Trophoblast cell (in vitro differentiated cells and primary cell): Measurements from ENCODE around the gene VGLL3.

Experiments
- DNase-seq, 2 donors: peaks; one replicate each; pipeline ENCODE4 v3.0.0-alpha.2; 2016
- H2AFZ ChIP-seq: 2 replicates; pipeline ENCODE4 v1.6.1; 2013; ENCODE audit warnings: low read length, moderate library complexity, mild to moderate bottlenecking; ENCODE audit not compliant: insufficient read depth, poor library complexity
- H2AK5ac ChIP-seq: 2 replicates; pipeline ENCODE4 v1.6.1; 2013; ENCODE audit warnings: mild to moderate bottlenecking, low read length
- H2BK120ac ChIP-seq: 2 replicates; pipeline ENCODE4 v1.6.1; 2013; ENCODE audit warnings: low read length, mild to moderate bottlenecking, moderate library complexity; ENCODE audit not compliant: insufficient read depth, poor library complexity
- H2BK12ac ChIP-seq: 2 replicates; pipeline ENCODE4 v1.6.1; 2013; ENCODE audit warnings: mild to moderate bottlenecking, low read length, moderate library complexity
- H2BK5ac ChIP-seq: 2 replicates; pipeline ENCODE4 v1.6.1; 2013; ENCODE audit warnings: low read length, low read depth, moderate library complexity, mild to moderate bottlenecking; ENCODE audit not compliant: poor library complexity
- H3K14ac ChIP-seq: 2 replicates; pipeline ENCODE4 v1.6.1; 2013; ENCODE audit warnings: mild to moderate bottlenecking, low read length
- H3K18ac ChIP-seq: 2 replicates; pipeline ENCODE4 v1.6.1; 2013; ENCODE audit warnings: mild to moderate bottlenecking, low read length
- H3K23ac ChIP-seq: 2 replicates; pipeline ENCODE4 v1.6.1; 2013; ENCODE audit warnings: low read length
- H3K27ac ChIP-seq: 2 replicates; pipeline ENCODE4 v1.5.1; 2013; ENCODE audit warnings: low read depth, mild to moderate bottlenecking, inconsistent platforms, low read length, moderate library complexity
- H3K27me3 ChIP-seq: 2 replicates; pipeline ENCODE4 v1.6.1; 2013; ENCODE audit warnings: inconsistent platforms, mild to moderate bottlenecking, low read length, moderate library complexity; ENCODE audit not compliant: insufficient read depth
- H3K36me3 ChIP-seq, 2 experiments: 1 replicate in 1 of 2; 2 replicates in 1 of 2; pipeline ENCODE4 v1.6.1; 2013; ENCODE audit warnings: low read length in 2 of 2, mild to moderate bottlenecking in 2 of 2, moderate library complexity in 1 of 2; ENCODE audit not compliant: insufficient read depth in 2 of 2, control insufficient read depth in 1 of 2
- H3K4ac ChIP-seq: 2 replicates; pipeline ENCODE4 v1.6.1; 2013; ENCODE audit warnings: low read depth, mild to moderate bottlenecking, low read length, moderate library complexity
- H3K4me1 ChIP-seq, 2 experiments: 1 replicate in 1 of 2; 2 replicates in 1 of 2; pipeline ENCODE4 v1.6.1; 2013; ENCODE audit warnings: low read length in 2 of 2, mild to moderate bottlenecking in 2 of 2, moderate library complexity in 1 of 2; ENCODE audit not compliant: insufficient read depth in 2 of 2, control insufficient read depth in 1 of 2
- H3K4me2 ChIP-seq: 2 replicates; pipeline ENCODE4 v1.6.1; 2013; ENCODE audit warnings: inconsistent platforms, mild to moderate bottlenecking, low read length, moderate library complexity
- H3K4me3 ChIP-seq: 2 replicates; pipeline ENCODE4 v1.5.1; 2013; ENCODE audit warnings: mild to moderate bottlenecking, low read depth, low read length, inconsistent platforms
- H3K79me1 ChIP-seq: one replicate; pipeline ENCODE4 v1.6.1; 2013; ENCODE audit warnings: low read length
- H3K79me2 ChIP-seq: 2 replicates; pipeline ENCODE4 v1.6.1; 2013; ENCODE audit warnings: low read length, mild to moderate bottlenecking; ENCODE audit not compliant: control insufficient read depth, insufficient read depth, poor library complexity
- H3K9ac ChIP-seq: 2 replicates; pipeline ENCODE4 v1.6.1; 2013; ENCODE audit warnings: mild to moderate bottlenecking, low read length
- H3K9me3 ChIP-seq: 2 replicates; pipeline ENCODE4 v1.6.1; 2013; ENCODE audit warnings: low read depth, mild to moderate bottlenecking, control low read depth, inconsistent platforms, low read length; ENCODE audit not compliant: insufficient read depth
- H4K12ac ChIP-seq: 2 replicates; pipeline ENCODE4 v1.6.1; 2013; ENCODE audit warnings: low read depth, mild to moderate bottlenecking, low read length, moderate library complexity
- H4K8ac ChIP-seq: 2 replicates; pipeline ENCODE4 v1.6.1; 2013; ENCODE audit warnings: low read depth, mild to moderate bottlenecking, low read length, moderate library complexity
- H4K91ac ChIP-seq: one replicate; pipeline ENCODE4 v1.6.1; 2013; ENCODE audit warnings: low read depth, mild to moderate bottlenecking, low read length, moderate library complexity
- WGBS: extraction: QIAGEN DNeasy Blood & Tissue Kit; methylation state at CpG from one replicate; pipeline ENCODE4 v1.1.7; 2013; ENCODE audit warnings: missing lambda C conversion rate; ENCODE audit not compliant: insufficient read length, insufficient coverage; ENCODE audit errors: extremely low coverage; 5-methylcytosine and 5-hydroxymethylcytosine counted together

VGLL3 gene

DNA sequence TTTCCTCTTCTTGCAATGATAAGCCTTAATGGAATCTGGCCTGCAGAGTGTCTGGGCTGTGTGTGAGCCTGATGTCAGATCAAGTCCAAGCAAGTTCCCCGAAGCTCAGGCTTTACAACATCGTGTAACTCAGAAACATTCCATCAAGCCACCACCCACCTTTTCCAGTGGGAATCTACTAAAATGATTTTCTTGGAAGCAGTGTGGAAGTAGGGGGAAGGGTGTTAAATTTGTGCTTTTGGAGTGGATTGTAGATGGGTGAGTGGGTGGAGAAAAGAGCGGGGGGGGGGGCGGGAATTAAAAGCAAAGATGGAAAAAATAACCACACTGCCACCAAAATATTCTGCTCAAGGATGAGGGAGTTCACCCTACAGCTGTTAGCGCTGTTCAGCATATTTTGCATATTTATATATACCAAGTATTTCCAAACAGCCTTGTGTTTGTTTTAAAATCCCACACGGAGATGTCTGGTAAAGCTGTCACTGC is 53.6 kb downstream of the VGLL3 start:
- no peak overlapping the region for H2BK5ac ChIP-seq
- no peak overlapping the region for H2BK12ac ChIP-seq
- no peak overlapping the region for H4K8ac ChIP-seq
- no peak overlapping the region for H3K4me3 ChIP-seq
- no CpG with 5 or more reads among the region's 6 CpGs for WGBS
- H3K27ac ChIP-seq: peak overlapping the region; percentile 44
- DNase-seq: peak; percentile 85 to 89
- no peak overlapping the region for H3K4ac ChIP-seq
- no peaks in the 10 kb centered on the region for H3K36me3 ChIP-seq
- no peak overlapping the region for H2AK5ac ChIP-seq
- H3K9me3 ChIP-seq: no peaks in the 10 kb centered on the region
- H3K79me1 ChIP-seq: no peaks in the 10 kb centered on the region
- no peak overlapping the region for H4K12ac ChIP-seq
- no peak overlapping the region for H3K9ac ChIP-seq
- H3K14ac ChIP-seq: no peak overlapping the region
- H2BK120ac ChIP-seq: no peak overlapping the region
- no peaks in the 10 kb centered on the region for H3K4me1 ChIP-seq
- no peak overlapping the region for H4K91ac ChIP-seq
- H3K18ac ChIP-seq: no peak overlapping the region
- no peak overlapping the region for H2AFZ ChIP-seq
- no peak overlapping the region for H3K23ac ChIP-seq
- no peak overlapping the region for H3K4me2 ChIP-seq
- H3K27me3 ChIP-seq: no peaks in the 10 kb centered on the region
- no peaks in the 10 kb centered on the region for H3K79me2 ChIP-seq

DNA sequence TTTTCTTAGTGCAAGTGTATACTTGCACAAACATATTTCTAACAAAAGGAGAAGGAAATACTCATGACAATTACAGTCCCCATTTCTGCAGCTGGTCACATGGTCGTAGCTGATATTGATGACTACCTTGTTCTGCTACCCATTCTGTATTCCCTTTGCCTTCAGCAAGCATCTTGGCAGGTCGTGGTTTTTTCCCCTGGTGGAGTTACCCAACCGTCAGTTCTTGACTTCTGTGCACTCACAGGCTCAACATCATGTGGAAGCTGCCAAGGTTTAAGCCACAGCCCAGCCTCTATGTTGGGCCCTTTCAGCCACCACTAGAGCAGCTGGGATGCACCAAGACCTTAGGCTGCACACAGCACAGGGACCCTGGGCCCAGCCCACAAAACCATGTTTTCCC is 56.1 kb downstream of the VGLL3 start:
- no peak overlapping the region for H4K8ac ChIP-seq
- H4K91ac ChIP-seq: no peak overlapping the region
- no peak overlapping the region for H2AFZ ChIP-seq
- H3K18ac ChIP-seq: no peak overlapping the region
- no peak overlapping the region for H2BK120ac ChIP-seq
- no peaks in the 10 kb centered on the region for H3K9me3 ChIP-seq
- no peak overlapping the region for H2BK5ac ChIP-seq
- no peak overlapping the region for H2BK12ac ChIP-seq
- no peak overlapping the region for H3K4me3 ChIP-seq
- no peaks in the 10 kb centered on the region for H3K79me2 ChIP-seq
- no peaks in the 10 kb centered on the region for H3K36me3 ChIP-seq
- H3K4ac ChIP-seq: no peak overlapping the region
- no peak overlapping the region for H4K12ac ChIP-seq
- WGBS: no CpG with 5 or more reads among the region's 3 CpGs
- H3K27ac ChIP-seq: no peak overlapping the region
- no peak overlapping the region for H3K9ac ChIP-seq
- no peaks in the 10 kb centered on the region for H3K4me1 ChIP-seq
- no peak overlapping the region for H3K4me2 ChIP-seq
- DNase-seq: peak; percentile 16 to 57
- no peak overlapping the region for H3K23ac ChIP-seq
- H3K27me3 ChIP-seq: no peaks in the 10 kb centered on the region
- H3K14ac ChIP-seq: no peak overlapping the region
- no peak overlapping the region for H2AK5ac ChIP-seq
- no peaks in the 10 kb centered on the region for H3K79me1 ChIP-seq

DNA sequence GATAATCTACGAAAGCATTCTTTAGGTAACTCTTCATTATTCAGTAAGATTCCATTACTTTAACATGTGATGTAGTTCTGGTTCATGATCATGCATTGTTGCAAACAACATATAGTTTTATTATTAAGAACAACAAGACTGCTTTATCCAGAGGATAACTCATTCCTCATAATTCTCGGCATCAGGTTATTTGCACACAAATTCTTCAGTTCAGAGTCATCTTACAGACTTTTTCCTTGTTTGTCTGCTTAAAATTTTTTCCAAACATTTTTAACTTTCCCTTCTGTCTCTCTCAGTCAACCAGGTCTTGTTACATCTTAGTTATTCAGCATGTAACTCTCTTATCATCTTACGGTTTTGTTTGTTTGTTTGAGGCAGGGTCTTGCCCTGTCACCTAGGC is 60.1 kb downstream of the VGLL3 start:
- H3K79me2 ChIP-seq: no peaks in the 10 kb centered on the region
- no peak overlapping the region for H2BK5ac ChIP-seq
- H3K4me2 ChIP-seq: no peak overlapping the region
- peak in 1 of 2 donors; percentile 64 for DNase-seq
- H3K18ac ChIP-seq: no peak overlapping the region
- no peak overlapping the region for H4K12ac ChIP-seq
- H3K79me1 ChIP-seq: no peaks in the 10 kb centered on the region
- H4K91ac ChIP-seq: no peak overlapping the region
- no peak overlapping the region for H2BK12ac ChIP-seq
- H2AFZ ChIP-seq: no peak overlapping the region
- H3K4me3 ChIP-seq: no peak overlapping the region
- H3K27me3 ChIP-seq: no peaks in the 10 kb centered on the region
- WGBS: no CpG with 5 or more reads among the region's 3 CpGs
- H3K27ac ChIP-seq: no peak overlapping the region
- H3K9ac ChIP-seq: no peak overlapping the region
- no peaks in the 10 kb centered on the region for H3K36me3 ChIP-seq
- H2BK120ac ChIP-seq: peak overlapping the region; percentile 73
- no peaks in the 10 kb centered on the region for H3K9me3 ChIP-seq
- H3K4me1 ChIP-seq: peaks cover 0 to 2% of the 10 kb centered on the region in 2 experiments
- no peak overlapping the region for H3K23ac ChIP-seq
- no peak overlapping the region for H3K4ac ChIP-seq
- no peak overlapping the region for H4K8ac ChIP-seq
- H3K14ac ChIP-seq: no peak overlapping the region
- H2AK5ac ChIP-seq: no peak overlapping the region

- H3K4ac ChIP-seq: no peak overlapping the region
- no peak overlapping the region for H3K18ac ChIP-seq
- no peak overlapping the region for H2BK5ac ChIP-seq
- H4K91ac ChIP-seq: no peak overlapping the region
- H3K27ac ChIP-seq: no peak overlapping the region
- H3K79me2 ChIP-seq: no peaks in the 10 kb centered on the region
- H2BK12ac ChIP-seq: no peak overlapping the region
- no peaks in the 10 kb centered on the region for H3K27me3 ChIP-seq
- H3K4me1 ChIP-seq: peaks cover 0 to 2% of the 10 kb centered on the region in 2 experiments
- no peak overlapping the region for H2AK5ac ChIP-seq
- H3K9me3 ChIP-seq: no peaks in the 10 kb centered on the region
- H3K4me3 ChIP-seq: no peak overlapping the region
- WGBS: no CpG with 5 or more reads among the region's 1 CpG
- no peak overlapping the region for H3K9ac ChIP-seq
- no peak overlapping the region for H3K4me2 ChIP-seq
- no peaks in the 10 kb centered on the region for H3K36me3 ChIP-seq
- H2BK120ac ChIP-seq: no peak overlapping the region
- H3K23ac ChIP-seq: no peak overlapping the region
- no peak overlapping the region for H4K12ac ChIP-seq
- H4K8ac ChIP-seq: no peak overlapping the region
- no peaks in the 10 kb centered on the region for H3K79me1 ChIP-seq
- no peak overlapping the region for H3K14ac ChIP-seq
- no peak overlapping the region for H2AFZ ChIP-seq
- peak in 1 of 2 donors; percentile 63 for DNase-seq
Measured at GRCh38 chr3:86930181-86930580, 60.8 kb downstream of the VGLL3 start.
